ENCODE data around the gene STARD13. TPM values are rescaled to one million over a fixed set of nuclear protein-coding genes. Genes with fewer than 3 reads are reported as not detected.

STARD13 gene
- total and polyA plus RNA-seq, 4 donors, result 2.7 to 15.3 (median 5.7) TPM

DNA sequence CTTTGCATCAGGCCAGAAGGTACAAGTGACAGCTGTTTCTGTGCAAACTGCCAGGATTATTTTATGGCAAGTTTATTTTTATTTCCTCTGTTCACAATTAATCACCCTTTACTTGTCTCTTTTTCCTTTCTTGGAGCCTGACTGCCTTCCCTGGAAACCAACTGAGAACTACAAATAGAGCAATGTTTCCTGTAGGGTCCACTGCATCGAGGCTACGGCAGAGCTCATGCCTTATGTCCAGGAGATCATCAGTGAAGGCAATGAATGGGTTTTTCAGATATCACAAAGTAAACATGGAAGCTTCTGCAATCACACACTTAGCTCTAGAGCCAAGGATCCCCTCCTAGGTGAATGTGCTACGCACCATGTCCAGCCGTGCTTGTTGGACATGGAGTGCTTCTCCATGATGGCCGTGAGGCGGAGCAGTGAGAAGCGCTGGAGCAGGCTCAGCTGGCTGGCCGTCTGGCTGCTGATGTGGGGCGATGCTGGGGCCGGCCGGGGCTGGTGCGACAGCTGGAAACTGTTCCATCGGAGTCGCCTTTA, 158.5 kb downstream of the STARD13 start (continued):
- TF ChIP-seq, protein P1, sequence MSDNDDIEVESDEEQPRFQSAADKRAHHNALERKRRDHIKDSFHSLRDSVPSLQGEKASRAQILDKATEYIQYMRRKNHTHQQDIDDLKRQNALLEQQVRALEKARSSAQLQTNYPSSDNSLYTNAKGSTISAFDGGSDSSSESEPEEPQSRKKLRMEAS (IDR thresholded peaks at IDR 0.05), result no peak
- TF ChIP-seq FOXA1 (IDR thresholded peaks at IDR 0.05) (no peak), RXRA (IDR thresholded peaks at IDR 0.05) (no peak), FOXA2 (IDR thresholded peaks at IDR 0.05) (no peak)

DNA sequence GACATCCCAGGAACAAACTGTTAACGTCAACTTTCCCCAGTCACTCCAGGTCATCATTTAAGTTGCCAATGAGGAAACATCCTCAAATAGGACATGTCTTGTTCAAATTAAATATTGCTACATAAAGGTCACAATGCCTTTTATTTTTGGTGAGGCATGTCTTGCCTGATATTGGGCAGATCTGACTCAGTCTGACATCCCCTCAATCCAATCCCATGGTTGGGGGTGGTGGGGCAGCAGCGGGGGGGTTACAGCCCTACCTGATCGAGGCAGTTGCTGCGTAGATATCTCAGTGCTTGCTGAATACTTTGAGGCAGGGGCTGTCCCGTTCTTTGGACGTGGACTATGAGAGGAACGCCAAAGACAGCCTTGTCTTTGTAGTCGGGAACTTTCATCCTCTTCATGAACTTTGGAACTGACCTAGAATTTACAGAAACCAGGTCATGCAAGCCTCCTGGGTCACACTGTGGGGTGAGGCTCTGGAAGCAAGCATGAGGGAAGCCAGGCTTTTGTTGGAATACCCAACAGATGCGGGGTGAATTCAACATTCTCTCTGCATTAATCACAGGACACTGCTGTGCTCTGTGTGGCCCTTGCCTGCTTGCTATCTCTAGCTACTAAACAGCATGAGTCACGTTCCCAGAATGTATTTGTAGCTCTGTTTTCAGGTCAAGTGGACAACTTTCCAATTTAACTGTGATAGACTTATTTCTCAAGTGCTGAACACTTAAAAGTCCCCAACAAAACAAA, 159.6 kb downstream of the STARD13 start:
- TF ChIP-seq, protein P2, sequence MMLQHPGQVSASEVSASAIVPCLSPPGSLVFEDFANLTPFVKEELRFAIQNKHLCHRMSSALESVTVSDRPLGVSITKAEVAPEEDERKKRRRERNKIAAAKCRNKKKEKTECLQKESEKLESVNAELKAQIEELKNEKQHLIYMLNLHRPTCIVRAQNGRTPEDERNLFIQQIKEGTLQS (IDR thresholded peaks at IDR 0.05), result peak; percentile 66
- TF ChIP-seq NR2F2 (IDR thresholded peaks at IDR 0.05) (peak; percentile 99), RXRA (IDR thresholded peaks at IDR 0.05) (peak; percentile 97), FOXA1 (IDR thresholded peaks at IDR 0.05) (no peak), GABPA (IDR thresholded peaks at IDR 0.05 in 1 of 2, conservative IDR thresholded peaks at IDR 0.05 in 1 of 2) (no peak), YY1 (IDR thresholded peaks at IDR 0.05) (peak; percentile 62), FOXA2 (IDR thresholded peaks at IDR 0.05) (no peak), HNF4A (conservative IDR thresholded peaks at IDR 0.05) (peak; percentile 97 to 99), JUND (IDR thresholded peaks at IDR 0.05) (peak; percentile 96 to 99), RAD21 (IDR thresholded peaks at IDR 0.05) (peak; percentile 58 to 62), TAF1 (conservative IDR thresholded peaks at IDR 0.05) (no peak), EGR1 (IDR thresholded peaks at IDR 0.05; ENCODE audit: low read depth in 2 of 2) (peak in 1 of 2 donors; percentile 39), HNF4G (IDR thresholded peaks at IDR 0.05) (peak; percentile 95), SP1 (IDR thresholded peaks at IDR 0.05) (peak; percentile 92)
- TF ChIP-seq, protein P3, sequence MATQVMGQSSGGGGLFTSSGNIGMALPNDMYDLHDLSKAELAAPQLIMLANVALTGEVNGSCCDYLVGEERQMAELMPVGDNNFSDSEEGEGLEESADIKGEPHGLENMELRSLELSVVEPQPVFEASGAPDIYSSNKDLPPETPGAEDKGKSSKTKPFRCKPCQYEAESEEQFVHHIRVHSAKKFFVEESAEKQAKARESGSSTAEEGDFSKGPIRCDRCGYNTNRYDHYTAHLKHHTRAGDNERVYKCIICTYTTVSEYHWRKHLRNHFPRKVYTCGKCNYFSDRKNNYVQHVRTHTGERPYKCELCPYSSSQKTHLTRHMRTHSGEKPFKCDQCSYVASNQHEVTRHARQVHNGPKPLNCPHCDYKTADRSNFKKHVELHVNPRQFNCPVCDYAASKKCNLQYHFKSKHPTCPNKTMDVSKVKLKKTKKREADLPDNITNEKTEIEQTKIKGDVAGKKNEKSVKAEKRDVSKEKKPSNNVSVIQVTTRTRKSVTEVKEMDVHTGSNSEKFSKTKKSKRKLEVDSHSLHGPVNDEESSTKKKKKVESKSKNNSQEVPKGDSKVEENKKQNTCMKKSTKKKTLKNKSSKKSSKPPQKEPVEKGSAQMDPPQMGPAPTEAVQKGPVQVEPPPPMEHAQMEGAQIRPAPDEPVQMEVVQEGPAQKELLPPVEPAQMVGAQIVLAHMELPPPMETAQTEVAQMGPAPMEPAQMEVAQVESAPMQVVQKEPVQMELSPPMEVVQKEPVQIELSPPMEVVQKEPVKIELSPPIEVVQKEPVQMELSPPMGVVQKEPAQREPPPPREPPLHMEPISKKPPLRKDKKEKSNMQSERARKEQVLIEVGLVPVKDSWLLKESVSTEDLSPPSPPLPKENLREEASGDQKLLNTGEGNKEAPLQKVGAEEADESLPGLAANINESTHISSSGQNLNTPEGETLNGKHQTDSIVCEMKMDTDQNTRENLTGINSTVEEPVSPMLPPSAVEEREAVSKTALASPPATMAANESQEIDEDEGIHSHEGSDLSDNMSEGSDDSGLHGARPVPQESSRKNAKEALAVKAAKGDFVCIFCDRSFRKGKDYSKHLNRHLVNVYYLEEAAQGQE (IDR thresholded peaks at IDR 0.05), result peak; percentile 71
- TF ChIP-seq, protein P4, sequence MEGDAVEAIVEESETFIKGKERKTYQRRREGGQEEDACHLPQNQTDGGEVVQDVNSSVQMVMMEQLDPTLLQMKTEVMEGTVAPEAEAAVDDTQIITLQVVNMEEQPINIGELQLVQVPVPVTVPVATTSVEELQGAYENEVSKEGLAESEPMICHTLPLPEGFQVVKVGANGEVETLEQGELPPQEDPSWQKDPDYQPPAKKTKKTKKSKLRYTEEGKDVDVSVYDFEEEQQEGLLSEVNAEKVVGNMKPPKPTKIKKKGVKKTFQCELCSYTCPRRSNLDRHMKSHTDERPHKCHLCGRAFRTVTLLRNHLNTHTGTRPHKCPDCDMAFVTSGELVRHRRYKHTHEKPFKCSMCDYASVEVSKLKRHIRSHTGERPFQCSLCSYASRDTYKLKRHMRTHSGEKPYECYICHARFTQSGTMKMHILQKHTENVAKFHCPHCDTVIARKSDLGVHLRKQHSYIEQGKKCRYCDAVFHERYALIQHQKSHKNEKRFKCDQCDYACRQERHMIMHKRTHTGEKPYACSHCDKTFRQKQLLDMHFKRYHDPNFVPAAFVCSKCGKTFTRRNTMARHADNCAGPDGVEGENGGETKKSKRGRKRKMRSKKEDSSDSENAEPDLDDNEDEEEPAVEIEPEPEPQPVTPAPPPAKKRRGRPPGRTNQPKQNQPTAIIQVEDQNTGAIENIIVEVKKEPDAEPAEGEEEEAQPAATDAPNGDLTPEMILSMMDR (IDR thresholded peaks at IDR 0.05; ENCODE audit: low read depth, low read length, missing input control), result no peak
- TF ChIP-seq, protein P5, sequence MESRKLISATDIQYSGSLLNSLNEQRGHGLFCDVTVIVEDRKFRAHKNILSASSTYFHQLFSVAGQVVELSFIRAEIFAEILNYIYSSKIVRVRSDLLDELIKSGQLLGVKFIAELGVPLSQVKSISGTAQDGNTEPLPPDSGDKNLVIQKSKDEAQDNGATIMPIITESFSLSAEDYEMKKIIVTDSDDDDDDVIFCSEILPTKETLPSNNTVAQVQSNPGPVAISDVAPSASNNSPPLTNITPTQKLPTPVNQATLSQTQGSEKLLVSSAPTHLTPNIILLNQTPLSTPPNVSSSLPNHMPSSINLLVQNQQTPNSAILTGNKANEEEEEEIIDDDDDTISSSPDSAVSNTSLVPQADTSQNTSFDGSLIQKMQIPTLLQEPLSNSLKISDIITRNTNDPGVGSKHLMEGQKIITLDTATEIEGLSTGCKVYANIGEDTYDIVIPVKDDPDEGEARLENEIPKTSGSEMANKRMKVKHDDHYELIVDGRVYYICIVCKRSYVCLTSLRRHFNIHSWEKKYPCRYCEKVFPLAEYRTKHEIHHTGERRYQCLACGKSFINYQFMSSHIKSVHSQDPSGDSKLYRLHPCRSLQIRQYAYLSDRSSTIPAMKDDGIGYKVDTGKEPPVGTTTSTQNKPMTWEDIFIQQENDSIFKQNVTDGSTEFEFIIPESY (IDR thresholded peaks at IDR 0.05), result peak; percentile 72
- TF ChIP-seq, protein P1 (IDR thresholded peaks at IDR 0.05), result peak; percentile 85
- H3K36me3 ChIP-seq (ENCODE audit: control insufficient read depth in 4 of 4, insufficient read depth in 3 of 4, low read depth in 1 of 4, low read length in 3 of 4), result peaks cover 0 to 7% (median 2%) of the 10 kb centered on the region in 4 donors
- H3K4me3 ChIP-seq (ENCODE audit: low read depth in 1 of 3, low read length in 3 of 3), result no peak overlapping the region
- H3K27ac ChIP-seq (ENCODE audit: low read depth in 1 of 2, low read length in 2 of 2), result peak overlapping the region; percentile 79 to 93
- no peak overlapping the region for H3K9ac ChIP-seq (ENCODE audit: low read depth in 1 of 2, low read length in 2 of 2)
- WGBS, result 25% methylated on average over 10 of the region's 10 CpGs
- H3K27me3 ChIP-seq (ENCODE audit: control insufficient read depth in 4 of 4, insufficient read depth in 4 of 4, low read length in 3 of 4), result no peaks in the 10 kb centered on the region
- H3K4me1 ChIP-seq (ENCODE audit: control insufficient read depth in 4 of 4, insufficient read depth in 4 of 4, low read length in 3 of 4), result peaks cover 9 to 29% (median 21%) of the 10 kb centered on the region in 4 donors
- DNase-seq (ENCODE audit: low spot score), result no peak
- no peaks in the 10 kb centered on the region for H3K9me3 ChIP-seq (ENCODE audit: control insufficient read depth in 4 of 4, low read length in 3 of 4)

Measured in liver (tissue), 9 donors.